Endothelial cell (in vitro differentiated cells): ENCODE measurements around the gene LRBA. TPM values are rescaled to one million over a fixed set of nuclear protein-coding genes. Genes with fewer than 3 reads are reported as not detected.

ENCODE experiments used
- DNase-seq: peaks from one replicate; pipeline ENCODE4 v3.0.0; 2021; ENCODE audit warnings: low spot score
- H3K27ac Mint-ChIP-seq: one replicate; pipeline ENCODE4 v1.8.0; 2021; ENCODE audit warnings: mixed read lengths, inconsistent platforms; ENCODE audit not compliant: unreplicated experiment
- H3K27me3 Mint-ChIP-seq: one replicate; pipeline ENCODE4 v1.8.0; 2021; ENCODE audit warnings: mild to moderate bottlenecking, moderate library complexity, mixed read lengths, inconsistent platforms; ENCODE audit not compliant: unreplicated experiment
- H3K36me3 Mint-ChIP-seq: one replicate; pipeline ENCODE4 v1.8.0; 2021; ENCODE audit warnings: mild to moderate bottlenecking, low read depth, mixed read lengths, inconsistent platforms; ENCODE audit not compliant: unreplicated experiment
- H3K4me1 Mint-ChIP-seq: one replicate; pipeline ENCODE4 v1.8.0; 2021; ENCODE audit warnings: mild to moderate bottlenecking, mixed read lengths, inconsistent platforms; ENCODE audit not compliant: unreplicated experiment
- H3K4me3 Mint-ChIP-seq: one replicate; pipeline ENCODE4 v1.8.0; 2021; ENCODE audit warnings: mild to moderate bottlenecking, mixed read lengths, inconsistent platforms; ENCODE audit not compliant: unreplicated experiment
- H3K9me3 Mint-ChIP-seq: one replicate; pipeline ENCODE4 v1.8.0; 2021; ENCODE audit warnings: mixed read lengths, inconsistent platforms; ENCODE audit not compliant: unreplicated experiment
- total RNA-seq: library from RNA; stranded (reverse); fragmentation: NEBNext Ultra II Directional; extraction: Animal tissue kit (Norgen Biotek cat#: 25700); gene quantifications from one replicate; pipeline ENCODE4 v1.2.1, GENCODE V29; 2021; ENCODE audit not compliant: unreplicated experiment
- TF ChIP-seq, protein P1 (sequence below): fragments of 200-600 bp; sonication (generic); IDR thresholded peaks from one replicate; pipeline ENCODE4 v1.5.0; 2021; ENCODE audit warnings: antibody characterized with exemption; ENCODE audit not compliant: unreplicated experiment

LRBA gene
- total RNA-seq, 1 donor from 2014 or later, result 44.3 TPM

DNA sequence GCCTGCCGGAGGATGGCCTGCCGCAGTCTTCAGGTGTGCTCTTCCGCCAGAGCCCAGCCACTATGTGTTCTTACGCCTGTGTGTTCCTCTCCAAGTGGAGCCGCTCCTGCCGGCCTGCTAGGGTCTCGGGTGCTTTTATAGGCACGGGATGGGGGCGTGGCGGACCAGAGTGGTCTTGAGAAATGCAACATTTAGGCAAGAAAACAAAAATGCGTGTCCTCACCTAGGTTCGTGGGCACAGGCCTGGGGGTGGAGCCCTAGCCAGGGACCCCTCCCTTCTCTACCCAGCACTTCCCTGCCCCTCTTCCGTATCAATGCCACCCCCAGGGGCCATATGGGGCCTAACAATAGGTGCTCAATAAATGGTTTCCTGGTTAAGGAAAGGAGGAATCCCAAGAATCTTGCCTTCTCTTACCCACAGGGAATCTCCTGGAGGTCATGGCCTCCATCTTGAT lies 34.4 kb upstream of the LRBA start:
- Mint-ChIP-seq H3K27me3 (no peaks in the 10 kb centered on the region), H3K4me1 (peaks cover 9% of the 10 kb centered on the region), H3K4me3 (no peak overlapping the region), H3K27ac (no peak overlapping the region), H3K9me3 (no peaks in the 10 kb centered on the region), H3K36me3 (no peaks in the 10 kb centered on the region)
- no peak for DNase-seq
- TF ChIP-seq, protein P1, sequence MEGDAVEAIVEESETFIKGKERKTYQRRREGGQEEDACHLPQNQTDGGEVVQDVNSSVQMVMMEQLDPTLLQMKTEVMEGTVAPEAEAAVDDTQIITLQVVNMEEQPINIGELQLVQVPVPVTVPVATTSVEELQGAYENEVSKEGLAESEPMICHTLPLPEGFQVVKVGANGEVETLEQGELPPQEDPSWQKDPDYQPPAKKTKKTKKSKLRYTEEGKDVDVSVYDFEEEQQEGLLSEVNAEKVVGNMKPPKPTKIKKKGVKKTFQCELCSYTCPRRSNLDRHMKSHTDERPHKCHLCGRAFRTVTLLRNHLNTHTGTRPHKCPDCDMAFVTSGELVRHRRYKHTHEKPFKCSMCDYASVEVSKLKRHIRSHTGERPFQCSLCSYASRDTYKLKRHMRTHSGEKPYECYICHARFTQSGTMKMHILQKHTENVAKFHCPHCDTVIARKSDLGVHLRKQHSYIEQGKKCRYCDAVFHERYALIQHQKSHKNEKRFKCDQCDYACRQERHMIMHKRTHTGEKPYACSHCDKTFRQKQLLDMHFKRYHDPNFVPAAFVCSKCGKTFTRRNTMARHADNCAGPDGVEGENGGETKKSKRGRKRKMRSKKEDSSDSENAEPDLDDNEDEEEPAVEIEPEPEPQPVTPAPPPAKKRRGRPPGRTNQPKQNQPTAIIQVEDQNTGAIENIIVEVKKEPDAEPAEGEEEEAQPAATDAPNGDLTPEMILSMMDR, result no peak

DNA sequence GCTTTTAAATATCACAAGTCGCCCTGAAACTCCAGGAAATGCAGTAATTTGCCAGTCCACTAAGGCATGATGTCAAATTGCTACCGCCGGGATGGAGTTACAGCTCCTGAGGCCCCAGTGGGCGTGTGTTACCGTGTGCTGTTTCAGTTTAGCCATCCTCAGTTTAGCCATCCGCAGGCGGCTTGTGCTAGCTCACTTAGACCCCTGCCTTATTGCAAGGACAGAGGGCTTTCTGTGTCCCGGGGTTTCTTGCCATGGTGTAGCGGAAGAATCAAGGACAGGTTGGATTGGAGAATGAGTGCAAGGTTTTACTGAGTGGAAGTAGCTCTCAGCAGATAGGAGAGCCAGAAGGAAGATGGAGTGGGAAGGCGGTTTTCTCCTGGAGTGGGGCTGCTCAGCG lies 33.8 kb upstream of the LRBA start:
- TF ChIP-seq, protein P1, result no peak
- Mint-ChIP-seq H3K36me3 (no peaks in the 10 kb centered on the region), H3K9me3 (no peaks in the 10 kb centered on the region), H3K4me3 (no peak overlapping the region), H3K27me3 (no peaks in the 10 kb centered on the region), H3K27ac (no peak overlapping the region), H3K4me1 (peaks cover 9% of the 10 kb centered on the region)
- no peak for DNase-seq

DNA sequence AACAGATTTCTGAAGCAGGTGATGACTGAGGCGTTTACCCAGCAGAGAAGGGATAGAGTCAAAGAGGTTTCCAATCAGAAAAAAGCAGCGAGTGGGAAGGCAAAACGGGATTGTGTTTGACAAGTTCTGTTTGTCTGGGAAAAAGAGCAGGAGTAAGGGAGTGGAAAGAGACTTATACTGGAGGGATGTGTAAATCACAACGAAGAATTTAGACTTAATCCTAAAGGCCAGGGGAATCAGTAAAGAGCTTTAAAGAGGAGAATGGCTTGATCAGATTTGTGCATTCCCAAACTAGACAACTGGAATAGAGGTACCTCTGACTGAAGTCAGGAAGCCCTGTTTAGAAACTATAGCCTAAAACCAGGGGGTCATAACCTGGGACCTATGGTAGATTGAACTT lies 31.5 kb upstream of the LRBA start:
- H3K27ac Mint-ChIP-seq, result no peak overlapping the region
- no peaks in the 10 kb centered on the region for H3K9me3 Mint-ChIP-seq
- H3K4me1 Mint-ChIP-seq, result peaks cover 9% of the 10 kb centered on the region
- TF ChIP-seq, protein P1, result no peak
- no peaks in the 10 kb centered on the region for H3K36me3 Mint-ChIP-seq
- H3K27me3 Mint-ChIP-seq, result no peaks in the 10 kb centered on the region
- no peak for DNase-seq
- H3K4me3 Mint-ChIP-seq, result no peak overlapping the region

DNA sequence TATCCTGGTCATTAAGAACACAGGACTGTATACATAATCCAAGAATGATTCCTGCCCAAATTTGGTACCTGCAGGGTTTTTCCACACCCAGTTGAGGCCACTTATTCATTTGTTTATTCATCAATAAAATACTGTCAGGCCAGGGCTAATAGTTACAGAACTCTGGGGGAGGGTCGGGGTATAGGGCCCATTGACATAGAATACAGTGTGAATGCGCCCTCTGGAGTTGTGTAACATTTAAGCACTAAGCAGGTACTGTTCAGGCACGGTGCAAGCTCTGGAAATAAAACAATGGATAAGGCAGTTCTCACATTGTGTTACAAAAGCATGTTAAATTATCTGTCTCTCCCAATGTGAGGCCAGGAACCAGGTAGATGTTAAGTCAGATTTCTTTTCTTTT lies 30.8 kb upstream of the LRBA start:
- Mint-ChIP-seq H3K36me3 (no peaks in the 10 kb centered on the region), H3K9me3 (no peaks in the 10 kb centered on the region), H3K4me3 (no peak overlapping the region), H3K27me3 (no peaks in the 10 kb centered on the region), H3K4me1 (peaks cover 9% of the 10 kb centered on the region), H3K27ac (no peak overlapping the region)
- TF ChIP-seq, protein P1, result no peak
- peak; percentile 22 for DNase-seq

DNA sequence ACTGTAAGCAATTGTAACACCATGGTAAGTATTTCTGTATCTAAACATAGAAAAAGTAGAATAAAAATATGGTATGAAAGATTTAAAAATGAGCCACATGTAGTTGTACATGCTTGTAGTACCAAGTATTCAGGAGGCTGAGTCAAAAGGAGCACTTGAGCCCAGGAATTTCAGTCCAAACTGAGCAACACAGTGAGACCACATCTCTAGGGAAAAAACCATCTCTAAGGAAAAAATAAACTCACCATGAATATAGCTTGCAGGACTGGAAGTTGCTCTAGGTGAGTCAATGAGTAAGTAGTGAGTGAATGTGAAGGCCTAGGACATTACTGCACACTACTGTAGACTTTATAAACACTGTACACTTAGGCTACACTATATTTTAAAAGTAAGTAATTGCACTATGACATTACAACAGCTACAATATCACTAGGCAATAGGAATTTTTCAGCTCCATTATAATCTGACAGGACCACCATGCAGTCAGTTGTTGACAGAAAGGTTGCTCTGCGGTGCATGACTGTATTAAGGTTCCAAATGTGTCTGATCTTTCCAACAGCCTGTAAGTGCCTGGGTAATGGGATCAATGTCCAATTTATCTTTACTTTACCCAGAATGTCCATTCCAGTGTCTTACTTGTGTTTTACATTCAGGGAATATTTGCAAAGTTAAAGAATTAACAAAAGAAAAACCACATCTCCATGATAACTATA lies 28.9 kb upstream of the LRBA start:
- H3K27me3 Mint-ChIP-seq, result no peaks in the 10 kb centered on the region
- H3K4me3 Mint-ChIP-seq, result no peak overlapping the region
- peaks cover 4% of the 10 kb centered on the region for H3K4me1 Mint-ChIP-seq
- TF ChIP-seq, protein P1, result no peak
- no peaks in the 10 kb centered on the region for H3K36me3 Mint-ChIP-seq
- no peaks in the 10 kb centered on the region for H3K9me3 Mint-ChIP-seq
- DNase-seq, result no peak
- no peak overlapping the region for H3K27ac Mint-ChIP-seq
